ENCODE measurements around the gene ADM2. TPM values are rescaled to one million over a fixed set of nuclear protein-coding genes. Genes with fewer than 3 reads are reported as not detected.

The ADM2 gene
- total and polyA plus RNA-seq, 2 of the 13 experiments (the other 11 are each of a cell fraction or from before 2014, with no cell fraction given), result 1.2 to 3.0 TPM

GRCh38 chr22:50481440-50482106 lies at the start of gene ADM2 (continued):
- TF ChIP-seq ZBTB4 (CRISPR knock-in tag; IDR thresholded peaks at IDR 0.05; ENCODE audit: borderline replicate concordance) (no peak), ZNF275 (CRISPR knock-in tag; IDR thresholded peaks at IDR 0.05; ENCODE audit: borderline replicate concordance) (no peak), FUBP1 (CRISPR knock-in tag; IDR thresholded peaks at IDR 0.05; ENCODE audit: borderline replicate concordance) (no peak), RNF2 (conservative IDR thresholded peaks at IDR 0.05; ENCODE audit: low read depth) (no peak), ZNF687 (CRISPR knock-in tag; IDR thresholded peaks at IDR 0.05) (peak; percentile 3), ZNF143 (CRISPR knock-in tag; IDR thresholded peaks at IDR 0.05) (no peak), MYPOP (CRISPR knock-in tag; IDR thresholded peaks at IDR 0.05) (no peak), ZNF235 (CRISPR knock-in tag; IDR thresholded peaks at IDR 0.05; ENCODE audit: borderline replicate concordance) (no peak), ZNF224 (CRISPR knock-in tag; IDR thresholded peaks at IDR 0.05) (no peak), SIN3A (IDR thresholded peaks at IDR 0.05; ENCODE audit: borderline replicate concordance, low read depth, low read length) (peak; percentile 32; the same call in 1 of the 2 replicates), ZNF572 (CRISPR knock-in tag; IDR thresholded peaks at IDR 0.05) (no peak), KLF13 (CRISPR knock-in tag; IDR thresholded peaks at IDR 0.05) (0 out of 2 replicates have a peak, but pooled peaks have one; percentile 35), MBD4 (IDR thresholded peaks at IDR 0.05; ENCODE audit: borderline replicate concordance, low read length) (no peak), ZNF839 (CRISPR knock-in tag; IDR thresholded peaks at IDR 0.05; ENCODE audit: borderline replicate concordance) (no peak), ZNF263 (CRISPR knock-in tag; IDR thresholded peaks at IDR 0.05) (no peak), ZFP36L2 (CRISPR knock-in tag; IDR thresholded peaks at IDR 0.05) (no peak)

Data from HepG2 (cell line).